HFFc6 (cell line): ENCODE results near the gene PRDM7. TPM values are rescaled to one million over a fixed set of nuclear protein-coding genes. Genes with fewer than 3 reads are reported as not detected.

Experiments used
- DNase-seq: peaks from one replicate; pipeline ENCODE4 v3.0.0-alpha.2; 2018
- H3K27ac Mint-ChIP-seq: 2 replicates; pipeline ENCODE4 v1.8.0; 2020; ENCODE audit warnings: mild to moderate bottlenecking, mixed read lengths
- H3K27me3 Mint-ChIP-seq: 2 replicates; pipeline ENCODE4 v1.8.0; 2021; ENCODE audit warnings: mild to moderate bottlenecking, moderate library complexity, mixed read lengths; ENCODE audit not compliant: insufficient read depth
- H3K36me3 Mint-ChIP-seq: 2 replicates; pipeline ENCODE4 v1.8.0; 2021; ENCODE audit warnings: low read depth, mixed read lengths
- H3K4me1 Mint-ChIP-seq: 2 replicates; pipeline ENCODE4 v1.8.0; 2020; ENCODE audit warnings: low read depth, mixed read lengths
- H3K4me3 Mint-ChIP-seq: 2 replicates; pipeline ENCODE4 v1.8.0; 2020; ENCODE audit warnings: mild to moderate bottlenecking, moderate library complexity, mixed read lengths
- H3K9me3 Mint-ChIP-seq: 2 replicates; pipeline ENCODE4 v1.8.0; 2020; ENCODE audit warnings: mild to moderate bottlenecking, mixed read lengths
- total RNA-seq, 6 experiments: library from RNA; stranded (reverse); fragmentation: NEBNext Ultra II Directional; extraction: Animal tissue kit (Norgen Biotek cat#: 25700); gene quantifications; 2 replicates in 1 of 6; 3 replicates in 5 of 6; pipeline ENCODE4 v1.2.3, GENCODE V29; 2021
- TF ChIP-seq, protein P1 (sequence below): fragments of 200-600 bp; sonication (generic); IDR thresholded peaks from 2 replicates; pipeline ENCODE4 v1.5.0; 2021; ENCODE audit warnings: antibody characterized with exemption, mild to moderate bottlenecking

The PRDM7 gene
- total RNA-seq, 6 experiments from 2014 or later = not detected

- Mint-ChIP-seq H3K36me3 (no peaks in the 10 kb centered on the region), H3K4me3 (no peak overlapping the region), H3K27me3 (peaks cover 7% of the 10 kb centered on the region), H3K9me3 (no peaks in the 10 kb centered on the region), H3K27ac (no peak overlapping the region), H3K4me1 (no peaks in the 10 kb centered on the region)
- TF ChIP-seq, protein P1, sequence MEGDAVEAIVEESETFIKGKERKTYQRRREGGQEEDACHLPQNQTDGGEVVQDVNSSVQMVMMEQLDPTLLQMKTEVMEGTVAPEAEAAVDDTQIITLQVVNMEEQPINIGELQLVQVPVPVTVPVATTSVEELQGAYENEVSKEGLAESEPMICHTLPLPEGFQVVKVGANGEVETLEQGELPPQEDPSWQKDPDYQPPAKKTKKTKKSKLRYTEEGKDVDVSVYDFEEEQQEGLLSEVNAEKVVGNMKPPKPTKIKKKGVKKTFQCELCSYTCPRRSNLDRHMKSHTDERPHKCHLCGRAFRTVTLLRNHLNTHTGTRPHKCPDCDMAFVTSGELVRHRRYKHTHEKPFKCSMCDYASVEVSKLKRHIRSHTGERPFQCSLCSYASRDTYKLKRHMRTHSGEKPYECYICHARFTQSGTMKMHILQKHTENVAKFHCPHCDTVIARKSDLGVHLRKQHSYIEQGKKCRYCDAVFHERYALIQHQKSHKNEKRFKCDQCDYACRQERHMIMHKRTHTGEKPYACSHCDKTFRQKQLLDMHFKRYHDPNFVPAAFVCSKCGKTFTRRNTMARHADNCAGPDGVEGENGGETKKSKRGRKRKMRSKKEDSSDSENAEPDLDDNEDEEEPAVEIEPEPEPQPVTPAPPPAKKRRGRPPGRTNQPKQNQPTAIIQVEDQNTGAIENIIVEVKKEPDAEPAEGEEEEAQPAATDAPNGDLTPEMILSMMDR = no peak
- DNase-seq = no peak
Measured at GRCh38 chr16:90012991-90013745, 64.0 kb downstream of the PRDM7 start.

DNA sequence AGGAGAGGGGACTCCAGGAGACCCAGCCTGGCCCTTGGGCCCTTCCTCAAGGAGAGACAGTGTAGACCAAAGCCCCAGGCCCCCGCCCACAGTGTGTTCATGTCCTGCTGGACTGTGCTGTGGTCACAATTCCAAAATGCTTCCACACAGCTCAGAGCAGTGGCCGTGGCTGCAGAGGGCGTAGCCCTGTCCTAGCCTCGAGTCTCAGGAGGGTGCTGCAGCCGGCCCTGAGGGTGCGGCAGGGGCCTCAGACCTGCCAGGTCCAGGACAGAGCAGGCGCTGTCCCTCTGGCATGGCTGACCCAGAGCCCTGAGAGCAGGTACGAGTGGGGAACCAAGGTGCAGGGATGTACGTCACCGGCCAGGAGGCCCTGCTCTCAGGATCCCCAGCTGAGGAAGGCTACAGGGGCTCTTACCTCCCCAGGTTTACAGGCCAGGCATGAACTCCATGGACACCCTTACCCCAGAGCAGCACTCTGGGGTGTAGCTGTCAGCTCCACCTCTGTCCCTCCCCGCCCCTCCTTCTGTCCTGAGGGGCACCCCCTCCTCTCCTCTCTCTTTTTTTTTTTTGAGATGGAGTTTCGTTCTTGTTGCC, 65.1 kb downstream of the PRDM7 start:
- no peaks in the 10 kb centered on the region for H3K4me1 Mint-ChIP-seq
- TF ChIP-seq, protein P1 = no peak
- H3K4me3 Mint-ChIP-seq = no peak overlapping the region
- peaks cover 7% of the 10 kb centered on the region for H3K27me3 Mint-ChIP-seq
- no peaks in the 10 kb centered on the region for H3K36me3 Mint-ChIP-seq
- DNase-seq = no peak
- H3K9me3 Mint-ChIP-seq = no peaks in the 10 kb centered on the region
- no peak overlapping the region for H3K27ac Mint-ChIP-seq

DNA sequence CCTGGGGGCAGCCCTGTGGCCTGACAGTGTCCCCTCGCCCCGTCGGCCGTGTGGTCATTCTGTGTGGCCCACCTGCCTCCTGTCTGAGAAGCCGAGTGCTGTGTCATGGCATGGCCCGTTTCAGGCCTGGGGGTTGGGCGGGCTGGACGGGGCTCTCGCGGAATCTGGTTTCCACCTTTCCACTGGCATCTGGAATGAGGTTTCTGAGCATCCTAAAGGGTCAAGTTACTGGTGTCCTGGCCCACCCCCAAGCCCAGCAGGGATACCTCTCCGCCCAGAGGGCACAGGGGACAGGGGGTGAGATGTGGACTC, 65.7 kb downstream of the PRDM7 start:
- DNase-seq = no peak
- no peaks in the 10 kb centered on the region for H3K4me1 Mint-ChIP-seq

GRCh38 chr16:90010676-90011507, 66.2 kb downstream of the PRDM7 start:
- Mint-ChIP-seq H3K4me3 (no peak overlapping the region), H3K27me3 (peaks cover 5% of the 10 kb centered on the region), H3K9me3 (no peaks in the 10 kb centered on the region), H3K27ac (no peak overlapping the region), H3K36me3 (no peaks in the 10 kb centered on the region), H3K4me1 (no peaks in the 10 kb centered on the region)
- DNase-seq = no peak
- TF ChIP-seq, protein P1 = no peak

More for the DNA sequence above, 65.7 kb downstream of the PRDM7 start:
- H3K27ac Mint-ChIP-seq = no peak overlapping the region
- no peak overlapping the region for H3K4me3 Mint-ChIP-seq
- TF ChIP-seq, protein P1 = no peak
- H3K27me3 Mint-ChIP-seq = peaks cover 7% of the 10 kb centered on the region
- H3K9me3 Mint-ChIP-seq = no peaks in the 10 kb centered on the region
- no peaks in the 10 kb centered on the region for H3K36me3 Mint-ChIP-seq

DNA sequence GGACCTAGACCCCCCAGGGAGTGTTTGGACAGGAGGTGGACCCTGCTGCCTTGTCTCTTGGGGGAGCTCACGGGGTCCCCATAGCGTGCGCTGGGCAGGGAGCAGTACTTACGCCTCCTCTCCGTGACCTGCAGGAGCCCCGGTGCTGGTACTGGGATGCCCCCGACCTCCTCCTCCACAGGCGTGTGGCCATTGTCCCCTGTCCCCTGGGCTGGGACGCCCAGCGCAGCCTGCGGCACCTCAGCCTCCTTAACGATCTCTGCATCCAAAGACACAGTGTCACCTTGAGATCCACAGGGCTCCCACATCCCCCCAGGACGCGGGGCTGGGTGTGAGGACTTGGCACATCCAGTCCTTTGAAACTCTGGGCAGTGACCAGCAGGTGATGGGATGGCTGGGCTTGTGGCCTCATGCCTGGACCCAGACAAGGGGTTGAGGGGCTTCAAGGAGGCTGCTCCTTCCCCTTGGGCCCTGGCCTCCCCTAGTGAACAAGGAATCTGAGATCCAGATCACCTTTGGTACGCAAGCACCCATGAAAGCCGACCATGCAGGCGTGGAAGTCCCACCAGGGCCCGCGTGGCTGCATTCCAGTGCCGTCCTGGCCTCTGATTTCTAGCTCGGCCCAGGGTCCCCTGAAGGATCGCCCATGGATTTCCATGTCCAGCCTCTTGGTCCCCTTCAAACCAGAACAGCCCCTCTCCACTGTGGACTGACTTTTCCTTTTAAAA, 67.8 kb downstream of the PRDM7 start:
- no peaks in the 10 kb centered on the region for H3K36me3 Mint-ChIP-seq
- H3K27me3 Mint-ChIP-seq = peaks cover 4% of the 10 kb centered on the region
- H3K4me3 Mint-ChIP-seq = no peak overlapping the region
- H3K27ac Mint-ChIP-seq = no peak overlapping the region
- DNase-seq = no peak
- no peaks in the 10 kb centered on the region for H3K9me3 Mint-ChIP-seq
- H3K4me1 Mint-ChIP-seq = no peaks in the 10 kb centered on the region
- TF ChIP-seq, protein P1 = no peak
